NB4 (cell line): ENCODE measurements around the gene SLC35F1.

ENCODE experiments used
- TF ChIP-seq, protein P1 (sequence below): IDR thresholded peaks from one replicate; pipeline ENCODE4 v1.5.1; 2012; ENCODE audit warnings: low read depth, low read length
- TF ChIP-seq, protein P2 (sequence below): IDR thresholded peaks from 2 replicates; pipeline ENCODE4 v1.6.1; 2011; ENCODE audit warnings: low read depth, low read length

DNA sequence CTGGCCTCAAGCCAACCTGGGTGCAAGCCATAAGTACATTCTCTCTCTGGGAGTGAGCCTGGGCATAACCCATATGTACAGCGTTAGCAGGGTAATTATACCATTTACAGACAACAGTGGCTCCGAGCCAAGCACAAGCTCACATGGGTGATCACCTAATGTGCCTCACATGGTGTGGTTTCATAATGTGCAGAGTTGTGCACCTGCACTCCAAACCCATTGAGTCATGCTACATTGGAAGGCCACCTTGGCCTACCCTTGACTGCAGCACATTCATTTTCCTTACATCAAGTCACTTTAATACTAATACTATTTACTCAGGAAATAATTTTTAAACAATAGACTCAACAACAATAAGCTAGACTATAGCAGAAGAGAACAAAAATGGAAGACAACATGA, 446.5 kb downstream of the SLC35F1 start:
- TF ChIP-seq, protein P1, sequence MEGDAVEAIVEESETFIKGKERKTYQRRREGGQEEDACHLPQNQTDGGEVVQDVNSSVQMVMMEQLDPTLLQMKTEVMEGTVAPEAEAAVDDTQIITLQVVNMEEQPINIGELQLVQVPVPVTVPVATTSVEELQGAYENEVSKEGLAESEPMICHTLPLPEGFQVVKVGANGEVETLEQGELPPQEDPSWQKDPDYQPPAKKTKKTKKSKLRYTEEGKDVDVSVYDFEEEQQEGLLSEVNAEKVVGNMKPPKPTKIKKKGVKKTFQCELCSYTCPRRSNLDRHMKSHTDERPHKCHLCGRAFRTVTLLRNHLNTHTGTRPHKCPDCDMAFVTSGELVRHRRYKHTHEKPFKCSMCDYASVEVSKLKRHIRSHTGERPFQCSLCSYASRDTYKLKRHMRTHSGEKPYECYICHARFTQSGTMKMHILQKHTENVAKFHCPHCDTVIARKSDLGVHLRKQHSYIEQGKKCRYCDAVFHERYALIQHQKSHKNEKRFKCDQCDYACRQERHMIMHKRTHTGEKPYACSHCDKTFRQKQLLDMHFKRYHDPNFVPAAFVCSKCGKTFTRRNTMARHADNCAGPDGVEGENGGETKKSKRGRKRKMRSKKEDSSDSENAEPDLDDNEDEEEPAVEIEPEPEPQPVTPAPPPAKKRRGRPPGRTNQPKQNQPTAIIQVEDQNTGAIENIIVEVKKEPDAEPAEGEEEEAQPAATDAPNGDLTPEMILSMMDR, result no peak
- TF ChIP-seq, protein P2, sequence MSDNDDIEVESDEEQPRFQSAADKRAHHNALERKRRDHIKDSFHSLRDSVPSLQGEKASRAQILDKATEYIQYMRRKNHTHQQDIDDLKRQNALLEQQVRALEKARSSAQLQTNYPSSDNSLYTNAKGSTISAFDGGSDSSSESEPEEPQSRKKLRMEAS, result no peak
